GM18519 (cell line): ENCODE measurements around the gene RBX1.

Source experiments
- ATAC-seq: cut with Tn5 transposase; IDR thresholded peaks from one replicate; pipeline ENCODE4 v1.9.1; 2021; ENCODE audit warnings: mild to moderate bottlenecking, moderate library complexity; ENCODE audit not compliant: unreplicated experiment, low FRiP score

Gene RBX1

GRCh38 chr22:41021061-41021612 is 70.0 kb downstream of the RBX1 start:
- ATAC-seq: no peak

GRCh38 chr22:41021613-41022454 is 70.7 kb downstream of the RBX1 start:
- ATAC-seq: peak; percentile 28

DNA sequence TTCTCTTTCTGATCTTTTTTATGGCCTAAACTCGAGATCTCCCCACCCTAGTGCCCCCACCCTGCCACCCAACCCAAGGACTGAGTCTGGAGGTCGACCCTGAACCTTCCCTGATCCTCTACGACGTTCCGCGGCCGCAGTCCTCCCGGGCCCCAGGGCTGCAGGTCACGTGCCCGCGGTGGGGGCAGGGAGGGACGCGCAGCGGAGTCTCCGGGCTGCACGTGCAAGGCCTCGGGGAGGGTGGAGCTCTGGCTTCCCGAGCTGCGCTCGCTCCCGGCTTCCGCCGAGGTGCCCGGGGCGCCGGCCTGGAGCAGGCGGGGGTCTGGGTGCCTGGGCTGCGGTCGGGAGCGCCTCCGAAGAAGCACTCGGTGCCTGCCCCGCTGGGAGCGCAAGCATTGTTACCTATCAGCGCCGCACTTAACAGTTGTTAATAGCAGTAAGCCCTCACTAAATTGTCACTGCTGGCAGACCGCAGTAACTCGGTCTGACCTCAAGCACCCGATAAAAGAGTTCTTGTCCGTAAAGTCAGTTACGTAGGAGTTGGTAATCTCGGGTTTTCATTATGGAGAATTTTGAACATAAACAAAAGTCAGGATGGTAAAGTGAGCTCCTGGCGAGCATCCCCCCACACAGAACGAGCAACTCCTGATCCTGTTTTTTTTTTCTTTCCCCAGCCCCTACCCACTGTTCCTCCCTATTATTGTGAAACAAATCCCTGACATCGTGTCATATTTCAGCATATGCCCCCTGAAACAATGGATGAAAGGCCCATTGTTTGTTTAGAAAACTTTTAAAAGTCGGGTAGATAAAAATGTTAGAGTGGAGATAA is 71.5 kb downstream of the RBX1 start:
- peak; percentile 49 for ATAC-seq
